Skeletal muscle satellite cell (primary cell): Measurements from ENCODE around the gene CDKN2B-AS1.

Experiments
- H3K27me3 ChIP-seq: 2 replicates; pipeline ENCODE4 v1.7.0; 2013; ENCODE audit warnings: low read length; ENCODE audit not compliant: control insufficient read depth, insufficient read depth
- H3K36me3 ChIP-seq: 2 replicates; pipeline ENCODE4 v1.7.0; 2013; ENCODE audit warnings: mild to moderate bottlenecking, control low read depth, low read length; ENCODE audit not compliant: insufficient read depth
- H3K4me1 ChIP-seq: 2 replicates; pipeline ENCODE4 v1.7.0; 2013; ENCODE audit warnings: low read length; ENCODE audit not compliant: control insufficient read depth, insufficient read depth
- H3K4me2 ChIP-seq: 2 replicates; pipeline ENCODE4 v1.7.0; 2013; ENCODE audit warnings: mild to moderate bottlenecking, low read length
- H3K4me3 ChIP-seq: 2 replicates; pipeline ENCODE4 v1.7.0; 2013; ENCODE audit warnings: low read length
- H3K9ac ChIP-seq: 2 replicates; pipeline ENCODE4 v1.7.0; 2013; ENCODE audit warnings: mild to moderate bottlenecking, low read depth, low read length, moderate library complexity
- H3K9me3 ChIP-seq: replicated peaks from 2 replicates; pipeline ENCODE4 v1.7.0; 2013; ENCODE audit warnings: mild to moderate bottlenecking, control low read depth, low read length

The CDKN2B-AS1 gene

GRCh38 chr9:21984101-21984500 is 10.5 kb upstream of the CDKN2B-AS1 start:
- no peak overlapping the region for H3K4me2 ChIP-seq
- peaks cover 19% of the 10 kb centered on the region for H3K4me1 ChIP-seq
- H3K4me3 ChIP-seq = no peak overlapping the region
- H3K27me3 ChIP-seq = no peaks in the 10 kb centered on the region
- H3K9ac ChIP-seq = no peak overlapping the region
- H3K36me3 ChIP-seq = no peaks in the 10 kb centered on the region
- no peaks in the 10 kb centered on the region for H3K9me3 ChIP-seq

- H3K9me3 ChIP-seq = no peaks in the 10 kb centered on the region
- peaks cover 2% of the 10 kb centered on the region for H3K36me3 ChIP-seq
- H3K9ac ChIP-seq = no peak overlapping the region
- H3K27me3 ChIP-seq = no peaks in the 10 kb centered on the region
- H3K4me1 ChIP-seq = peaks cover 19% of the 10 kb centered on the region
- H3K4me3 ChIP-seq = no peak overlapping the region
- H3K4me2 ChIP-seq = no peak overlapping the region
Measured at GRCh38 chr9:21985964-21986667, 8.5 kb upstream of the CDKN2B-AS1 start.

- Histone ChIP-seq H3K27me3 (no peaks in the 10 kb centered on the region), H3K4me1 (peaks cover 29% of the 10 kb centered on the region), H3K9me3 (no peaks in the 10 kb centered on the region), H3K4me3 (no peak overlapping the region), H3K4me2 (peak overlapping the region; percentile 74), H3K36me3 (peaks cover 2% of the 10 kb centered on the region), H3K9ac (peak overlapping the region; percentile 75)
Measured at GRCh38 chr9:21988056-21988990, 6.3 kb upstream of the CDKN2B-AS1 start.

- Histone ChIP-seq H3K4me3 (no peak overlapping the region), H3K27me3 (no peaks in the 10 kb centered on the region), H3K4me2 (peak overlapping the region; percentile 39), H3K36me3 (peaks cover 2% of the 10 kb centered on the region), H3K9me3 (no peaks in the 10 kb centered on the region), H3K4me1 (peaks cover 36% of the 10 kb centered on the region), H3K9ac (no peak overlapping the region)
Measured at GRCh38 chr9:21989440-21990189, 5.0 kb upstream of the CDKN2B-AS1 start.

- Histone ChIP-seq H3K4me3 (no peak overlapping the region), H3K4me2 (no peak overlapping the region), H3K9ac (no peak overlapping the region), H3K27me3 (no peaks in the 10 kb centered on the region), H3K36me3 (peaks cover 2% of the 10 kb centered on the region), H3K9me3 (no peaks in the 10 kb centered on the region), H3K4me1 (peaks cover 41% of the 10 kb centered on the region)
Measured at GRCh38 chr9:21991072-21991959, 3.3 kb upstream of the CDKN2B-AS1 start.

- H3K4me2 ChIP-seq = peak overlapping the region; percentile 94
- no peaks in the 10 kb centered on the region for H3K27me3 ChIP-seq
- peaks cover 31% of the 10 kb centered on the region for H3K4me1 ChIP-seq
- H3K9ac ChIP-seq = peak overlapping the region; percentile 89
- H3K36me3 ChIP-seq = peaks cover 2% of the 10 kb centered on the region
- H3K9me3 ChIP-seq = no peaks in the 10 kb centered on the region
- peak overlapping the region; percentile 90 for H3K4me3 ChIP-seq
Measured at GRCh38 chr9:21993007-21993406, 1.6 kb upstream of the CDKN2B-AS1 start.

GRCh38 chr9:21993893-21994555 is 567 bp upstream of the CDKN2B-AS1 start, which contains the start of gene CDKN2A:
Gene CDKN2A (minus strand): TSS chr9:21994392.
- Histone ChIP-seq H3K27me3 (no peaks in the 10 kb centered on the region), H3K9ac (peak within 1 kb of the TSS; percentile 89), H3K4me2 (peak within 1 kb of the TSS; percentile 94), H3K36me3 (peaks cover 2% of the 10 kb centered on the region), H3K4me3 (peak within 1 kb of the TSS; percentile 90), H3K9me3 (no peaks in the 10 kb centered on the region), H3K4me1 (peaks cover 26% of the 10 kb centered on the region)

- H3K9me3 ChIP-seq = no peaks in the 10 kb centered on the region
- no peaks in the 10 kb centered on the region for H3K27me3 ChIP-seq
- peak overlapping the region; percentile 83 for H3K4me2 ChIP-seq
- H3K36me3 ChIP-seq = no peaks in the 10 kb centered on the region
- H3K9ac ChIP-seq = peak overlapping the region; percentile 89
- peak overlapping the region; percentile 90 for H3K4me3 ChIP-seq
- H3K4me1 ChIP-seq = peaks cover 26% of the 10 kb centered on the region
Measured at GRCh38 chr9:21995006-21995665, 545 bp downstream of the CDKN2B-AS1 start.

- Histone ChIP-seq H3K4me3 (peak overlapping the region; percentile 90), H3K27me3 (no peaks in the 10 kb centered on the region), H3K4me2 (peak overlapping the region; percentile 83), H3K36me3 (no peaks in the 10 kb centered on the region), H3K9ac (peak overlapping the region; percentile 89), H3K9me3 (no peaks in the 10 kb centered on the region), H3K4me1 (peaks cover 26% of the 10 kb centered on the region)
Measured at GRCh38 chr9:21995666-21996398, 1.2 kb downstream of the CDKN2B-AS1 start.
